GM12892 (cell line): ENCODE measurements around the gene EXD1.

ENCODE experiments used
- POLR2A ChIP-seq: IDR thresholded peaks from 2 replicates; pipeline ENCODE4 v1.6.1; 2011; ENCODE audit warnings: low read depth, low read length, control low read depth
- POLR2AphosphoS5 ChIP-seq: IDR thresholded peaks from 2 replicates; pipeline ENCODE4 v1.6.1; 2011; ENCODE audit warnings: low read depth, low read length, control low read depth
- TAF1 ChIP-seq: IDR thresholded peaks from 2 replicates; pipeline ENCODE4 v1.6.1; 2011; ENCODE audit warnings: low read depth, mild to moderate bottlenecking, control low read depth, low read length, borderline replicate concordance

GRCh38 chr15:41269887-41270286 lies 39.3 kb upstream of the EXD1 start:
- TF ChIP-seq POLR2A (no peak), TAF1 (no peak), POLR2AphosphoS5 (no peak)
